NB4 (cell line): ENCODE measurements around the gene NUP50.

ENCODE experiments used
- MYC ChIP-seq: IDR thresholded peaks from 2 replicates; pipeline ENCODE4 v1.6.1; 2011; ENCODE audit warnings: low read depth, low read length
- POLR2A ChIP-seq: IDR thresholded peaks from 2 replicates; pipeline ENCODE4 v1.6.1; 2011; ENCODE audit warnings: mild to moderate bottlenecking; ENCODE audit not compliant: insufficient read length; ENCODE audit errors: extremely low read depth
- TF ChIP-seq, protein P1 (sequence below): IDR thresholded peaks from one replicate; pipeline ENCODE4 v1.5.1; 2012; ENCODE audit warnings: low read depth, low read length
- TF ChIP-seq, protein P2 (sequence below): IDR thresholded peaks from 2 replicates; pipeline ENCODE4 v1.6.1; 2011; ENCODE audit warnings: low read depth, low read length

DNA sequence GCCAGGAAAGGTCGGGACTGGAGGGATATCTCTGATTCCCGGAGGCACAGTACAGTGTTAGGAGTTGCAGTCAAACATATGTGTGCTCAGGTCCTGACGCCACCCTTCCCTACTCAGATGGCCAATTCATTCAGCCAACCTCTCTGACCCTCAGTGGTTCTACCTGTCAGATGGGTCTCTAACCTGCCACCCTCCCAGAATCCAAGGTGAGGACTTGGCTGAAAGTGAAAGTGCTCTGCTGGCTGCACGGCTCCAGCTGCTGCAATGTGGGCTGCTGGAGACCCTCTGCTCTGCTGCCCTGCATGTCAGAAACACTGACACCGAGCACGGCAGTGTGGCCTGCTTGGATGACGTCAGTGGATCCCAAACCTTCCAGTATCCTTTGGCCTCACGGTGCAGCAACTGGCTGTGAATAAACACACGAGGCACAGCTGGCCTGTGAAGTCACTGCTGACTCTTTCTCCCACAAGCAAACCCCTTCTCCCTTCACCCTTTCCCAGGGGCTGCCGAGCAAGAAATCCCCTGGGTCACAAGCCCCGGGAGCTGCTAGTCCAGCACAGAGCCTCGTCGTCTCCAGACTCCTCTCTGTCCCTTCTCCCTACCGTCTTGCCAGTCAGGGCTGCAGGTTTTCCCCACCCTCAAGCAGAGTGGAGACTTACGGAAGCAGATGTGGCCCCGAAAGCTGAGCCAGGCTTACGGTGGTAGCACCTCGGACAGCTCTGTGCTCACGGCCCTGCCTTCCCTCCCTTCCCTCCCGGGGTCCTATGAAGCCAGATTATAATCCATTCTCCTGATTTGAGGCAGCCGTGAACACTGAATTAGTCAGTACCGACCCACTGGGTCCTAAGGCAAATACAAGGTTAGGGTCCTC lies 52.6 kb downstream of the NUP50 start:
- TF ChIP-seq, protein P1, sequence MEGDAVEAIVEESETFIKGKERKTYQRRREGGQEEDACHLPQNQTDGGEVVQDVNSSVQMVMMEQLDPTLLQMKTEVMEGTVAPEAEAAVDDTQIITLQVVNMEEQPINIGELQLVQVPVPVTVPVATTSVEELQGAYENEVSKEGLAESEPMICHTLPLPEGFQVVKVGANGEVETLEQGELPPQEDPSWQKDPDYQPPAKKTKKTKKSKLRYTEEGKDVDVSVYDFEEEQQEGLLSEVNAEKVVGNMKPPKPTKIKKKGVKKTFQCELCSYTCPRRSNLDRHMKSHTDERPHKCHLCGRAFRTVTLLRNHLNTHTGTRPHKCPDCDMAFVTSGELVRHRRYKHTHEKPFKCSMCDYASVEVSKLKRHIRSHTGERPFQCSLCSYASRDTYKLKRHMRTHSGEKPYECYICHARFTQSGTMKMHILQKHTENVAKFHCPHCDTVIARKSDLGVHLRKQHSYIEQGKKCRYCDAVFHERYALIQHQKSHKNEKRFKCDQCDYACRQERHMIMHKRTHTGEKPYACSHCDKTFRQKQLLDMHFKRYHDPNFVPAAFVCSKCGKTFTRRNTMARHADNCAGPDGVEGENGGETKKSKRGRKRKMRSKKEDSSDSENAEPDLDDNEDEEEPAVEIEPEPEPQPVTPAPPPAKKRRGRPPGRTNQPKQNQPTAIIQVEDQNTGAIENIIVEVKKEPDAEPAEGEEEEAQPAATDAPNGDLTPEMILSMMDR: no peak
- no peak for TF ChIP-seq POLR2A
- TF ChIP-seq, protein P2, sequence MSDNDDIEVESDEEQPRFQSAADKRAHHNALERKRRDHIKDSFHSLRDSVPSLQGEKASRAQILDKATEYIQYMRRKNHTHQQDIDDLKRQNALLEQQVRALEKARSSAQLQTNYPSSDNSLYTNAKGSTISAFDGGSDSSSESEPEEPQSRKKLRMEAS: no peak
- TF ChIP-seq MYC: no peak
